Uterus (tissue), 4 donors: Measurements from ENCODE around the gene CLEC14A. TPM values are rescaled to one million over a fixed set of nuclear protein-coding genes. Genes with fewer than 3 reads are reported as not detected.

Experiments used
- DNase-seq, 2 donors: peaks; one replicate each; pipeline ENCODE4 v3.0.0-alpha.2; 2019 to 2020
- H3K27ac ChIP-seq, 2 donors: fragments of 200-600 bp; sonication (generic); 1 replicate in 1 of 2; 2 replicates in 1 of 2; pipeline ENCODE4 v1.5.1; 2016 to 2018
- H3K27me3 ChIP-seq, 2 donors: fragments of 200-600 bp; sonication (generic); one replicate each; pipeline ENCODE4 v1.5.1; 2018 to 2019; ENCODE audit warnings: control low read depth in 1 of 2
- H3K36me3 ChIP-seq, 2 donors: fragments of 200-600 bp; sonication (generic); one replicate each; pipeline ENCODE4 v1.5.1; 2019; ENCODE audit warnings: control low read depth in 1 of 2
- H3K4me1 ChIP-seq, 2 donors: fragments of 200-600 bp; sonication (generic); one replicate each; pipeline ENCODE4 v1.5.1; 2018 to 2019; ENCODE audit warnings: control low read depth in 1 of 2
- H3K4me3 ChIP-seq, 2 donors: fragments of 200-600 bp; sonication (generic); 1 replicate in 1 of 2; 2 replicates in 1 of 2; pipeline ENCODE4 v1.5.1; 2018 to 2019; ENCODE audit warnings: mild to moderate bottlenecking in 1 of 2
- H3K9me3 ChIP-seq, 2 donors: fragments of 200-600 bp; sonication (generic); one replicate each; pipeline ENCODE4 v1.5.1; 2019; ENCODE audit warnings: control low read depth in 1 of 2
- POLR2A ChIP-seq, 2 donors: fragments of 450-650 bp; IDR thresholded peaks; one replicate each; pipeline ENCODE4 v1.6.1; 2016; ENCODE audit warnings: antibody characterized with exemption in 2 of 2, mild to moderate bottlenecking in 1 of 2, moderate library complexity in 1 of 2
- intact Hi-C: fragments of 100-400 bp; cut with DNase I; formaldehyde crosslinking; loops from one replicate; pipeline ENCODE4 v1.15.1; 2023; ENCODE audit warnings: low total_unique reads
- total RNA-seq, 4 donors: library from RNA; depleted of rRNA in 3 of 4; stranded (reverse); fragments of >200 nt in 3 of 4; gene quantifications; one replicate each; pipeline versions ENCODE4 v1.1.0 to v1.2.4, GENCODE V29; 2014 to 2023
- TF ChIP-seq, protein P1 (sequence below), 4 experiments: fragments of 200-600 bp in 2 of 4; fragments of 450-650 bp in 2 of 4; sonication (generic) in 2 of 4; IDR thresholded peaks; one replicate each; pipeline ENCODE4 v1.5.1; 2016 to 2019; ENCODE audit warnings: antibody characterized with exemption in 4 of 4, mild to moderate bottlenecking in 2 of 4, moderate library complexity in 1 of 4
- donor health status: DM: yes; HTN: yes; CAD: no.

The CLEC14A gene, protein sequence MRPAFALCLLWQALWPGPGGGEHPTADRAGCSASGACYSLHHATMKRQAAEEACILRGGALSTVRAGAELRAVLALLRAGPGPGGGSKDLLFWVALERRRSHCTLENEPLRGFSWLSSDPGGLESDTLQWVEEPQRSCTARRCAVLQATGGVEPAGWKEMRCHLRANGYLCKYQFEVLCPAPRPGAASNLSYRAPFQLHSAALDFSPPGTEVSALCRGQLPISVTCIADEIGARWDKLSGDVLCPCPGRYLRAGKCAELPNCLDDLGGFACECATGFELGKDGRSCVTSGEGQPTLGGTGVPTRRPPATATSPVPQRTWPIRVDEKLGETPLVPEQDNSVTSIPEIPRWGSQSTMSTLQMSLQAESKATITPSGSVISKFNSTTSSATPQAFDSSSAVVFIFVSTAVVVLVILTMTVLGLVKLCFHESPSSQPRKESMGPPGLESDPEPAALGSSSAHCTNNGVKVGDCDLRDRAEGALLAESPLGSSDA
- 100 to 1,000 TPM in 1 of 4 donors, 10 to 100 TPM in 3; 39.7 to 161 (median 64.5) TPM for total RNA-seq

DNA sequence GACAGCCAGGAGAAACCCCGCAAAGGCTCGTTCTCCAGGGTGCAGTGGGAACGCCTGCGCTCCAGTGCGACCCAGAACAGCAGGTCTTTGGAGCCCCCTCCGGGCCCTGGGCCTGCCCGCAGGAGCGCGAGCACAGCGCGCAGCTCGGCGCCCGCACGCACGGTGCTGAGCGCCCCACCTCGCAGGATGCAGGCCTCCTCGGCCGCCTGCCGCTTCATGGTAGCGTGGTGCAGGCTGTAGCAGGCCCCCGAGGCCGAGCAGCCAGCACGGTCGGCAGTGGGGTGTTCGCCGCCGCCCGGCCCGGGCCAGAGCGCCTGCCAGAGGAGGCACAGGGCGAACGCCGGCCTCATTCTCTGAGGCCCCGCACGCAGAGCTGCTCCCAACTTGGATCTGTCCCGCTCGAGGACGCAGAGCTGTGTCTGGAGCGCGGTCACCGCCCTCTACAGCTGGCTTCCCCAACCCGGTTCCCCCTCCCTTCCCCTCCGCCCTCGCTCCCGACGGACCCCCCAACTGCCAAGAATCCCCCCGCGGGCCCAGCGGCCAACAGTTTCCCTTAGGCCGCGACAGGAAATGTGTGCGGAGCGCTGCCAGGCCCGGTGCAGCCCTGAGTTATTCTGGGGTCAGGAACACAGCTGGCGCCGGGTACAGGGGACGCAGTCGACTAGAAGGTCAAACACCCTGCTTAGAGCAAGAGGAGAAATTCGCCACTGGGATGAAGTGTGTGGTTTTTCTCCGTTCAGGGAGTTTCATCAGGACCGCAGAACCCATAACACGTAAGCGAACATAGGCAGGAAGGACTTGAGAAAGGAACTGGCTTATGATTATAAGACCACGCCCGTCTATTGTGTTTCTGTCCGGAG lies at the start of gene CLEC14A:
Gene CLEC14A, minus strand, starts transcription at position 421 of the 860 bp plus-strand sequence. Its CDS starts 71 bp downstream, at position 350.
- H3K27me3 ChIP-seq: peaks cover 0 to 5% of the 10 kb centered on the region in 2 donors
- peak in 1 of 2 donors; percentile 40 for TF ChIP-seq POLR2A (IDR thresholded peaks at IDR 0.05)
- TF ChIP-seq, protein P1, sequence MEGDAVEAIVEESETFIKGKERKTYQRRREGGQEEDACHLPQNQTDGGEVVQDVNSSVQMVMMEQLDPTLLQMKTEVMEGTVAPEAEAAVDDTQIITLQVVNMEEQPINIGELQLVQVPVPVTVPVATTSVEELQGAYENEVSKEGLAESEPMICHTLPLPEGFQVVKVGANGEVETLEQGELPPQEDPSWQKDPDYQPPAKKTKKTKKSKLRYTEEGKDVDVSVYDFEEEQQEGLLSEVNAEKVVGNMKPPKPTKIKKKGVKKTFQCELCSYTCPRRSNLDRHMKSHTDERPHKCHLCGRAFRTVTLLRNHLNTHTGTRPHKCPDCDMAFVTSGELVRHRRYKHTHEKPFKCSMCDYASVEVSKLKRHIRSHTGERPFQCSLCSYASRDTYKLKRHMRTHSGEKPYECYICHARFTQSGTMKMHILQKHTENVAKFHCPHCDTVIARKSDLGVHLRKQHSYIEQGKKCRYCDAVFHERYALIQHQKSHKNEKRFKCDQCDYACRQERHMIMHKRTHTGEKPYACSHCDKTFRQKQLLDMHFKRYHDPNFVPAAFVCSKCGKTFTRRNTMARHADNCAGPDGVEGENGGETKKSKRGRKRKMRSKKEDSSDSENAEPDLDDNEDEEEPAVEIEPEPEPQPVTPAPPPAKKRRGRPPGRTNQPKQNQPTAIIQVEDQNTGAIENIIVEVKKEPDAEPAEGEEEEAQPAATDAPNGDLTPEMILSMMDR (IDR thresholded peaks at IDR 0.05): no peak
- no peaks in the 10 kb centered on the region for H3K36me3 ChIP-seq
- peak within 1 kb of the TSS; percentile 23 to 38 for H3K4me3 ChIP-seq
- H3K27ac ChIP-seq: peak within 1 kb of the TSS; percentile 70 to 84
- DNase-seq: peak; percentile 40 to 74
- H3K9me3 ChIP-seq: no peaks in the 10 kb centered on the region
- intact Hi-C loops: no loop called here
- no peaks in the 10 kb centered on the region for H3K4me1 ChIP-seq

DNA sequence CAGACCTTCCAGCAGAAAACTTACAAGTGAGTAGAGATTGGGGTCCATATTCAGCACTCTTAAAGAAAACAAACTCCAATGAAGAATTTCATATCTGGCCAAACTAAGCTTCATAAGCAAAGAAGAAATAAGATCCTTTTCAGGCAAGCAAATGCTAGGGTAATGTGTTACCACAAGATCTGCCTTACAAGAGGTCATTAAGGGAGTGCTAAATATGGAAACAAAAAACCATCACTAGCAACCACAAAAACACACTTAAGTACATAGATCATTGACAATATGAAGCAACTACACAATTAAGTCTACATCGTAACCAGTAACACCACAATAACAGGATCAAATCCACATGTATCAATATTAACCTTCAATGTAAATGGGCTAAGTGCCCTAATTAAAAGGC lies 47.1 kb upstream of the CLEC14A start:
- no peaks in the 10 kb centered on the region for H3K9me3 ChIP-seq
- intact Hi-C loops: no loop called here

DNA sequence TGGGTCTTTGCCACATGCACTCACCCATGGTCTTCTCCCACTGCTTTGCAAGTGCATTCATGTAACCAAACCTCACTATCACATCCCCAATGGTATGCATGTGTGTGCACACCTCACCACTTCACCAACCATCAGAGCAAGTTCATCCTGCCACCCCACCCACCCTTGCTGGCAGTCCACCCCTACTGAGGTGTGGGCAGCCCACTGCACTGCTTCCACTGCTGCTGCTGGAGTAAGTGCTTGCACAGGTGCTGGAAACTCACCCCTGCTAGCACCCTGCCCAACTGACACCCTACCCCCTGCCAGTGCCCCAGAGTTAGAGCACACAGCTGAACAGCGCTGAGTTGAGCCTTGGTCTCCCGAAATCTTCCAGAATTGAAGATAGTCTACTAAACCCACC lies 46.1 kb upstream of the CLEC14A start:
- no peak for DNase-seq
- H3K9me3 ChIP-seq: no peaks in the 10 kb centered on the region
- TF ChIP-seq, protein P1 (IDR thresholded peaks at IDR 0.05): no peak
- no peak for TF ChIP-seq POLR2A (IDR thresholded peaks at IDR 0.05)
- no peaks in the 10 kb centered on the region for H3K36me3 ChIP-seq
- intact Hi-C loops: no loop called here
- H3K4me1 ChIP-seq: no peaks in the 10 kb centered on the region
- H3K27me3 ChIP-seq: no peaks in the 10 kb centered on the region
- no peak overlapping the region for H3K27ac ChIP-seq
- no peak overlapping the region for H3K4me3 ChIP-seq

More for the DNA sequence above, 47.1 kb upstream of the CLEC14A start:
- Histone ChIP-seq H3K36me3 (no peaks in the 10 kb centered on the region), H3K27ac (no peak overlapping the region), H3K4me3 (no peak overlapping the region), H3K27me3 (no peaks in the 10 kb centered on the region), H3K4me1 (no peaks in the 10 kb centered on the region)
- DNase-seq: no peak
- TF ChIP-seq POLR2A (IDR thresholded peaks at IDR 0.05): no peak
- TF ChIP-seq, protein P1 (IDR thresholded peaks at IDR 0.05): no peak

DNA sequence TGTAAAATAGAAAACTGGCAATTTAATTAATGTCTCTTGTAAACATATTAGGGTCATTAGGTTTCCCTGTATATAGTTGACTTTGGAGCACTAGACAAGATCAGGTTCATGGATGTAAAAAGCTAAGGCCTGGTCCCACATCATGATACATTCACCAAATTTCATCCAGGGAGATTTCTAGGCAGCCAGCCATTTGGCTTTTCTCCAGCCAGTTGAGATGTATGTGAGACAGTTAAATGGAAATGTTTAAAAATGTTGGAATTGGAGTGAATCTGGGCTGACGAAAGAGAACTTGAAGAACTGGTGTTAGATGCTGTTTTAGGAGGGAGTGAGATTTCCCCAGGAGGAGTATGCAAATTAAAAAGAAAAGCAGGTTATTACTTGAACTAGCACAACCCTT lies 41.8 kb upstream of the CLEC14A start:
- Histone ChIP-seq H3K4me1 (no peaks in the 10 kb centered on the region), H3K36me3 (no peaks in the 10 kb centered on the region), H3K9me3 (no peaks in the 10 kb centered on the region), H3K4me3 (no peak overlapping the region), H3K27ac (no peak overlapping the region), H3K27me3 (no peaks in the 10 kb centered on the region)
- DNase-seq: no peak
- intact Hi-C loops: no loop called here
- TF ChIP-seq, protein P1 (IDR thresholded peaks at IDR 0.05): no peak
- TF ChIP-seq POLR2A (IDR thresholded peaks at IDR 0.05): no peak
